Activated effector memory CD4-positive, alpha-beta T cell treated with Interleukin-2 at 50 U/mL for 16 hours (primary cell): ENCODE data around the gene ALDH1A3.

Experiments
- DNase-seq: peaks from one replicate; pipeline ENCODE4 v3.0.0-alpha.2; 2020

Gene ALDH1A3

DNA sequence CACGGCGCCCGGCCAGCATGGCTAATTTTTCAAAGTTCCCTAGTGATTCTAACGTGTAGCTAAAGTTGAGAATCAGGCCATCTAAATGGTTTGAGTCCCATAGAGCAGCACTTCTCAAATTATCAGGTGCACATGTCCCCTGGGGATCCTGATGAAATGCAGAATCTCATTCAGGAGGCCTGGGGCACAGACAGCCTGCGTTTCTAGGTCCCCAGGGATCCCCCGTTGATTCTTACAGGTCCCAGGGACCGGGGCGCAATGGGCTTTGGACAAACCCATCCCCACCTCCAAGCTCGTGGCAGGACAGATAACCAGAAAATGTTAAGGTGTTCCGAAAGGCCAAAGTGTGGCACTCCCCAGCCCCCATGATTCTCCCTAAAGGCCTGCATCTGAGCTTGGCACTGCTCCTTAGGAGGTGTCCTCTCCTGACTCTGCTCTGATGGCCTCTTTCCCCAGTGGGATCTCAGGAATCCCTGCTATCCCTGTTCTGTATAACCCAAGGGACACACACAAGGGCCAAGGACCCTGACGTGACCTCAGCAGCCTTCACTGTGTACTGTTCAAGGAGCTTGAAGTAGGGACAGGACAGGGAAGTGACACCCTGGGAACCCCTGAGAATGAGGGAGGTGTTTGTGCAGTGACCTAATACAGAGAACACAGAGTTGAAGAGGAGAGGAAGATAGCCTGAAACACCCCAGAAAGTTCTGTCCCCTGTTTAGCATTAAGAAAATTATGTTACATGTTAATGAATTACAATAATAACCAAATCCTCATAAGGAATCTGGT lies 47.5 kb downstream of the ALDH1A3 start:
- no peak for DNase-seq

- DNase-seq = no peak
These were observed 49.1 kb downstream of the ALDH1A3 start for GRCh38 chr15:100928632-100929280.

GRCh38 chr15:100929641-100930042 lies 50.0 kb downstream of the ALDH1A3 start:
- no peak for DNase-seq

- no peak for DNase-seq
These were observed 50.7 kb downstream of the ALDH1A3 start for GRCh38 chr15:100930306-100930848.

DNA sequence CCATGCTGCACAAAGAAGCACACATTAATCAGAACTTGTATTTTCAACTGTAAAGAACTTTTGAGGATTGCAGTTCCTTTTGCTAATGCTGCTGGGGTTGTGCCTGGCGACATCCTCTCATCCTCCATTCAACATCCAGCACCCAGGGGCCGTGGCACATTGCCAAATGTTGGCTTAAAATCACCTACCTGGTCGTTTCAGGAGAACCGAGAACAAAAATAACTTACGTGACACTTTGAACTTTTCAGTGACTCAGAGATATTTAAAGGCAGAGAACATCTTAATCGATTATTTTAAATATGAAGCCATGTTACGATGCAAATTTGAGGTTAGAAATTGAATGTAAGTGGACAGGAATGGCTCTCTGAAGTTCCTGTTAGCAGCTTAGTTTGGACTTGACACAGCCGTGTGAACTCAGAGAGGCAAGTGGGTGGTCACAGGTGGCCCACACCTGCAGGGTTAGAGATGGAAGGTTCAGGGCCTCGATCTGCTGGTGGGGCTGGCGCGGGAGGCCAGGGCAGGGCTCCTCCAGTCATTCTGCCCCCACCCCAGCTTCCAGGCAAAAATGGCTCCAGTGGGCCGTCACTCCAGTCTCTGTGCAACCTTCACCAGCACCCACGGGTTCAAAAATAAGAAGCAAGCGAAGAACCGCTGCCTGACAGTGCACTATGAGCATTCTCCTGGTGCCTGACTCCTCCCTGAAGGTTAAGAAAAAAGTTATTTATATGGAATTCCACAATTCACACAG lies 51.7 kb downstream of the ALDH1A3 start:
- DNase-seq = no peak

DNA sequence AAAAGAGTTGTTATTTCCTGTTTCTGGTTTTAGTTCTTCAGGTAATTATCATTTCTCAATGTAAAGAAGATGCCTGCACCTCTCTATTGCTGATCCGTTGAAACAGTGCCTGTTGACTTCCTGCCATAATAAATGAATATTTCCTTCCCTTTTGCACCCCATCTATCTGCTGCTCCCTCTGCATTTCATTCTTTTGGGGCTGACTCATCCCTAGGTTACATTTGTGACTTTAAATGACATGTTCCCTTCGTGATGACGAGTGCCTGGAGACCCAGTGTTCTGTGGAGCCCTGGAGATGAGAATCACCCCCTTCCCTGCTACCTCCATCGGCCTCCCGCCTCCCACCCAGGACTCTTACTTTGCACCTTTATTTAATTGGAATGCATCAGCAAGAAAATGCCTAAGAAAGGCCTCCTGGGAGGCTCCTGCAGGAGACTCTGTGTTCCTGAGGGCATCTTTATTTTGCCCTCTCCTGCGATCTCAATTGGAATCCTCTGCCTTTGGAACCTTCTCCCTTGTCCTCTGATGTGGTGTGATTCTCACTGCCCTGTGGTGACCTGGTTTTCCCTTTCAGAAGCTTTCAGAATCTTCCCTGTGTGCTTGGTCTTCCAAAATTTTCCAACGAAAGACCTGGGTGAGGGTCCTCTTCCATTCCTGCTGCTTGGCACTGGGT lies 53.2 kb downstream of the ALDH1A3 start:
- DNase-seq = no peak

- no peak for DNase-seq
These were observed 54.5 kb downstream of the ALDH1A3 start for GRCh38 chr15:100934166-100934565.

GRCh38 chr15:100934726-100935125 lies 55.1 kb downstream of the ALDH1A3 start:
- no peak for DNase-seq

DNA sequence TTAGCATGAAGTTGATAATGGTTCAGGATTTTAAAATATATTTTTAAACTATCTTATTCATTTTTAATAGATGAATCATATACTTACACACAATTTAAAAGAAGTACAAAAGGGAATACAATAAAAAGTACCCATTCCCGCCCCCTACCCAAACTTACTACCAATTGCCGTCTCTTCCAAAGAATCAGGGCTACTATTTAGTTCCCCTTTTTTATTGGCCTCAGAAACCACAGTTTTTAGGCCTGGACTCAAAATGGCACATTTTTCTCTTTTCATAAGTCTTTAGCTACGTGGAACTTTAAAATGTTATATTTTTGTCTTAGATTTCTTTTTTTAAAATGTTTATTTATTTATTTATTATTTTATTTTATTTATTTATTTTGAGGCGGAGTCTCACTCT lies 57.5 kb downstream of the ALDH1A3 start:
- DNase-seq = no peak

GRCh38 chr15:100939791-100940190 lies 60.2 kb downstream of the ALDH1A3 start:
- no peak for DNase-seq

DNA sequence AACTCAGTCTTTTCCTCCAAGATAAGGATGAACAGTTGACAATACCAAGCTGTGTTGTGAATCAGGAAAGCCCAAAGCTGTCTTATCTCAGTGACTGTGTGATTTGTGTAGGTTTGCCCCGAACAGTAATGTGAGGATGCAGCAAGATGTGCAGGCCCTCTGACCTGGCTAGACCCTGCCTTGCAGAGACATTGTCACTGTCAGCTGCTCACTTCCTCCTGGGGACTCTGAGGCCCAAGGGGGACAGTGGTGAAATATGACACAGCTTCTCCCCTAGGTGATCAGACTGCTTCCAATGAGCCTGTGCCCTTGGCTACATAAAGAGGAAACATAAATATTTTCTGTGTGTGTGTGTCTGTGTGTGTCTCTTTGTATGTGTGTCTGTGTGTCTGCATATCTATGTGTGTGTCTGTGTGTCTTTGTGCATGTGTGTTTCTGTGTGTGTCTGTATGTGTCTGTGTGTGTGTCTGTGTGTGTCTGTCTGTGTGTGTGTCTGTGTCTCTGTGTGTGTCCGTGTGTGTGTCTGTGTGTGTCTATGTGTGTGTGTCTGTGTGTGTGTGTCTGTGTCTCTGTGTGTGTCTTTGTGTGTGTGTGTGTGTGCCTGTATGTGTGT lies 61.2 kb downstream of the ALDH1A3 start:
- no peak for DNase-seq

GRCh38 chr15:100941536-100941935 lies 61.9 kb downstream of the ALDH1A3 start:
- DNase-seq = no peak

GRCh38 chr15:100942656-100943425 lies 63.2 kb downstream of the ALDH1A3 start:
- DNase-seq = no peak

- DNase-seq = no peak
These were observed 64.7 kb downstream of the ALDH1A3 start for GRCh38 chr15:100944244-100944895.

GRCh38 chr15:100944986-100945385 lies 65.4 kb downstream of the ALDH1A3 start:
- DNase-seq = no peak

DNA sequence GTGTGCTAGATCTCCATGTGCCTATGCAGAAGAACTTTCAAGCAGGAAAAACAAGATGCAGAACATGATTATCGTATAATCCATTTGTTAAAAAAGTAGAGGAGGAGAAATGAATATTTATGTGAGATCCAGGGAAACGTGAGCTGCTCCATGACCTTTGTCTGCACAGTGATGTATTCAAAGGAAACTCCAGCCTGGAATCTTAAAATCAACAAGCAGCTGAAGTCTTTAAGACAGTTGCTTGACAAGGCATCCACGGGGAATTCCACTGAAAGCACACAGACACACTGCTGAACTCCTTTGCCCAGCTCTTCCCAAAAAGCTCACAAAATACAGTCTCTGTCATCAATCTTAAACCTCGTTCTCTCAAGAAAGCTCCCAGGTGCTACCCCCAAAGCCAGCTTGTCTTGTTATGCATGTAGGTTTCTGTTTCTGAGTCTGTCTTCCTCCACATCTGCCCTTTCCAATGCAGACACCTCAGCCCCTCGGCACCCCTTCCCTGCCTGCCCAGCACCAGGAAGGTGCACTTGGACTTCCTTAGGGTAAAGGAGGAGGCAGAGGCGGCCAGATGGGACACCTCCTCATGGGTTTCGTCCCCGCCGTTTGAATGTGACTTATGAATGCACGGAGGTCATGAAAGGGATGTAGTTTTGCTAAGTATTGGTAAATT lies 68.3 kb downstream of the ALDH1A3 start:
- DNase-seq = no peak

GRCh38 chr15:100948430-100948762 lies 68.8 kb downstream of the ALDH1A3 start:
- no peak for DNase-seq

- DNase-seq = no peak
These were observed 70.1 kb downstream of the ALDH1A3 start for GRCh38 chr15:100949691-100950090.

- DNase-seq = no peak
These were observed 72.3 kb downstream of the ALDH1A3 start for GRCh38 chr15:100951965-100952364.

- no peak for DNase-seq
These were observed 72.9 kb downstream of the ALDH1A3 start for GRCh38 chr15:100952566-100952965.
